Endothelial cell (in vitro differentiated cells): ENCODE measurements around the gene PPA2. TPM values are rescaled to one million over a fixed set of nuclear protein-coding genes. Genes with fewer than 3 reads are reported as not detected.

ENCODE experiments used
- DNase-seq: peaks from one replicate; pipeline ENCODE4 v3.0.0; 2021; ENCODE audit warnings: low spot score
- H3K27ac Mint-ChIP-seq: one replicate; pipeline ENCODE4 v1.8.0; 2021; ENCODE audit warnings: mixed read lengths, inconsistent platforms; ENCODE audit not compliant: unreplicated experiment
- H3K27me3 Mint-ChIP-seq: one replicate; pipeline ENCODE4 v1.8.0; 2021; ENCODE audit warnings: mild to moderate bottlenecking, moderate library complexity, mixed read lengths, inconsistent platforms; ENCODE audit not compliant: unreplicated experiment
- H3K36me3 Mint-ChIP-seq: one replicate; pipeline ENCODE4 v1.8.0; 2021; ENCODE audit warnings: mild to moderate bottlenecking, low read depth, mixed read lengths, inconsistent platforms; ENCODE audit not compliant: unreplicated experiment
- H3K4me1 Mint-ChIP-seq: one replicate; pipeline ENCODE4 v1.8.0; 2021; ENCODE audit warnings: mild to moderate bottlenecking, mixed read lengths, inconsistent platforms; ENCODE audit not compliant: unreplicated experiment
- H3K4me3 Mint-ChIP-seq: one replicate; pipeline ENCODE4 v1.8.0; 2021; ENCODE audit warnings: mild to moderate bottlenecking, mixed read lengths, inconsistent platforms; ENCODE audit not compliant: unreplicated experiment
- H3K9me3 Mint-ChIP-seq: one replicate; pipeline ENCODE4 v1.8.0; 2021; ENCODE audit warnings: mixed read lengths, inconsistent platforms; ENCODE audit not compliant: unreplicated experiment
- total RNA-seq: library from RNA; stranded (reverse); fragmentation: NEBNext Ultra II Directional; extraction: Animal tissue kit (Norgen Biotek cat#: 25700); gene quantifications from one replicate; pipeline ENCODE4 v1.2.1, GENCODE V29; 2021; ENCODE audit not compliant: unreplicated experiment
- TF ChIP-seq, protein P1 (sequence below): fragments of 200-600 bp; sonication (generic); IDR thresholded peaks from one replicate; pipeline ENCODE4 v1.5.0; 2021; ENCODE audit warnings: antibody characterized with exemption; ENCODE audit not compliant: unreplicated experiment

The PPA2 gene
- total RNA-seq, 1 donor from 2014 or later = 45.5 TPM

DNA sequence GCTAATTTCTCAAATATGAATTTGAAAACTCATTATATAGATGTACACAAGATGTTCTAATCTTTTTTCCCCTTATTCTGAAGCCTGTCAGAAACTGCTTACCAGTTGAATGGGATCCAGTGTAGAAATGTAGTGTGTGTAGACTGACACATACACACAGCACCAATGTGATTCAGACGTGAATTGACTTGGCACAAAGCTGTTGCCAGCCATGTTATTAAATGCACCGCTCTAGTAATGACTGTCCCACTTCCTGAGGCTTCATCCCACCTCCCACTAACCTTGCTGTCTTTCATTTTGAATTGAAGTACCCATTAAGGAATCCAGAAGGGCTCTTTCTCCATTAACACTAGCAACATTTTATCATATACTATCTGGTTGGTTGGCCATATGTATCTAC, 146.6 kb downstream of the PPA2 start:
- TF ChIP-seq, protein P1, sequence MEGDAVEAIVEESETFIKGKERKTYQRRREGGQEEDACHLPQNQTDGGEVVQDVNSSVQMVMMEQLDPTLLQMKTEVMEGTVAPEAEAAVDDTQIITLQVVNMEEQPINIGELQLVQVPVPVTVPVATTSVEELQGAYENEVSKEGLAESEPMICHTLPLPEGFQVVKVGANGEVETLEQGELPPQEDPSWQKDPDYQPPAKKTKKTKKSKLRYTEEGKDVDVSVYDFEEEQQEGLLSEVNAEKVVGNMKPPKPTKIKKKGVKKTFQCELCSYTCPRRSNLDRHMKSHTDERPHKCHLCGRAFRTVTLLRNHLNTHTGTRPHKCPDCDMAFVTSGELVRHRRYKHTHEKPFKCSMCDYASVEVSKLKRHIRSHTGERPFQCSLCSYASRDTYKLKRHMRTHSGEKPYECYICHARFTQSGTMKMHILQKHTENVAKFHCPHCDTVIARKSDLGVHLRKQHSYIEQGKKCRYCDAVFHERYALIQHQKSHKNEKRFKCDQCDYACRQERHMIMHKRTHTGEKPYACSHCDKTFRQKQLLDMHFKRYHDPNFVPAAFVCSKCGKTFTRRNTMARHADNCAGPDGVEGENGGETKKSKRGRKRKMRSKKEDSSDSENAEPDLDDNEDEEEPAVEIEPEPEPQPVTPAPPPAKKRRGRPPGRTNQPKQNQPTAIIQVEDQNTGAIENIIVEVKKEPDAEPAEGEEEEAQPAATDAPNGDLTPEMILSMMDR = no peak
- H3K9me3 Mint-ChIP-seq = no peaks in the 10 kb centered on the region
- no peak overlapping the region for H3K27ac Mint-ChIP-seq
- H3K27me3 Mint-ChIP-seq = no peaks in the 10 kb centered on the region
- H3K4me1 Mint-ChIP-seq = peaks cover 4% of the 10 kb centered on the region
- H3K36me3 Mint-ChIP-seq = no peaks in the 10 kb centered on the region
- H3K4me3 Mint-ChIP-seq = no peak overlapping the region
- DNase-seq = no peak

Other genes starting within 250 kb of the PPA2 start
- not detected for gene ARHGEF38, start 78.6 kb upstream of the PPA2 start, total RNA-seq
- gene INTS12, start 234.6 kb upstream of the PPA2 start, total RNA-seq = 16.0 TPM
- gene GSTCD, start 234.7 kb upstream of the PPA2 start, total RNA-seq = 14.0 TPM